Suprapubic skin (tissue), 4 donors: ENCODE results near the gene PMVK. TPM values are rescaled to one million over a fixed set of nuclear protein-coding genes. Genes with fewer than 3 reads are reported as not detected.
"Not testable (repeated sequence)": the region's sequence is repeated elsewhere in the genome, so short reads cannot be mapped to it uniquely, and the experiment has no call there.

Experiments
- DNase-seq, 2 donors: peaks; one replicate each; pipeline ENCODE4 v3.0.0-alpha.2; 2019; ENCODE audit warnings: low spot score in 2 of 2
- H3K27ac ChIP-seq: fragments of 200-600 bp; sonication (generic); one replicate; pipeline ENCODE4 v1.5.1; 2019
- H3K27me3 ChIP-seq: fragments of 200-600 bp; sonication (generic); one replicate; pipeline ENCODE4 v1.5.1; 2019
- H3K36me3 ChIP-seq: fragments of 200-600 bp; sonication (generic); one replicate; pipeline ENCODE4 v1.5.1; 2019
- H3K4me1 ChIP-seq: fragments of 200-600 bp; sonication (generic); one replicate; pipeline ENCODE4 v1.5.1; 2019
- H3K4me3 ChIP-seq: fragments of 200-600 bp; sonication (generic); one replicate; pipeline ENCODE4 v1.5.1; 2019; ENCODE audit warnings: mild to moderate bottlenecking
- H3K9me3 ChIP-seq: fragments of 200-600 bp; sonication (generic); one replicate; pipeline ENCODE4 v1.5.1; 2019
- EP300 ChIP-seq: sonication (generic); formaldehyde crosslinking; IDR thresholded peaks from one replicate; pipeline ENCODE4 v1.6.1; 2017; ENCODE audit warnings: antibody characterized with exemption
- POLR2A ChIP-seq, 2 donors: fragments of 450-650 bp; IDR thresholded peaks; one replicate each; pipeline ENCODE4 v1.6.1; 2017; ENCODE audit warnings: antibody characterized with exemption in 2 of 2, mild to moderate bottlenecking in 2 of 2, moderate library complexity in 2 of 2
- POLR2AphosphoS5 ChIP-seq, 3 donors: sonication (generic); formaldehyde crosslinking; IDR thresholded peaks; one replicate each; pipeline ENCODE4 v1.6.1; 2017; ENCODE audit warnings: antibody characterized with exemption in 3 of 3
- WGBS: methylation state at CpG from one replicate; pipeline ENCODE4 v1.1.5; 2018; 5-methylcytosine and 5-hydroxymethylcytosine counted together
- total RNA-seq, 4 donors: library from RNA; depleted of rRNA; stranded (reverse); fragments of >200 nt; gene quantifications; one replicate each; pipeline ENCODE4 v1.1.0, GENCODE V29; 2016
- TF ChIP-seq, protein P1 (sequence below), 2 donors: fragments of 200-600 bp in 1 of 2; fragments of 450-650 bp in 1 of 2; sonication (generic) in 1 of 2; IDR thresholded peaks; one replicate each; pipeline ENCODE4 v1.5.1; 2016 to 2019; ENCODE audit warnings: antibody characterized with exemption in 2 of 2, mild to moderate bottlenecking in 1 of 2, moderate library complexity in 1 of 2

The PMVK gene
- 10 to 100 TPM; 19.3 to 38.0 (median 28.8) TPM for total RNA-seq

DNA sequence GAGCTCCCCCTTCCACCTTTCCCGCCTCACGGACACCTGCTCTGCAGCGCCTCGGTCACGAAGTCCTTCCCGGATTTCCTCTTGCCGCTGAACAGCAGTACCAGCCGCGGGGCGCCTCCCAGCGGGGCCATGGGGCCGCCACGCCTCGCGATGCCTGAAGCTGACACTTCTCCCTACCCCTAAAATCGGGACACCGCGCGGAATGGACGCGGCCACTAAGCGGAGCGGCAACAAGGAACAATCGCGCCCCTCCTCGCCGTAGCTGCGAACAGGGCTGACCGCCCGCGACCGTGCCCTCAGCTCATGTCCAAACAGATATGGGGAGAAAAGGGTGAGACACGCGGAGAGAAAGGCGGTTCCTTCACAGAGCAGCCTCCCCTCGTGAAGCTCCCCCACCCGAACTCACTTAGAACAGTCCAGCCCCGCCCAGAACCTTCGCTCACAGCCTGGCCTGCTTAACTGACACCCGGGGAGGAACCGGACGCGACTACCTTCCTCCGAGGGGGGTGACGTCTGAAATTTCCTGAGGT lies at the start of gene PMVK:
TSS of gene PMVK (minus strand) at position 165 of the 530 bp plus-strand sequence. CDS start at position 131, 34 bp downstream.
- 0% methylated on average over 19 of the region's 45 CpGs for WGBS
- H3K27ac ChIP-seq = peak within 1 kb of the TSS; percentile 94
- H3K27me3 ChIP-seq = no peaks in the 10 kb centered on the region
- H3K36me3 ChIP-seq = peaks cover 6% of the 10 kb centered on the region
- H3K4me1 ChIP-seq = peaks cover 66% of the 10 kb centered on the region
- H3K9me3 ChIP-seq = no peaks in the 10 kb centered on the region
- peak within 1 kb of the TSS; percentile 77 for H3K4me3 ChIP-seq
- TF ChIP-seq EP300 (no peak), POLR2AphosphoS5 (IDR thresholded peaks at IDR 0.05) (peak in 2 of 3 donors; percentile 86 to 96), POLR2A (IDR thresholded peaks at IDR 0.05) (peak in 1 of 2 donors; percentile 45)
- TF ChIP-seq, protein P1, sequence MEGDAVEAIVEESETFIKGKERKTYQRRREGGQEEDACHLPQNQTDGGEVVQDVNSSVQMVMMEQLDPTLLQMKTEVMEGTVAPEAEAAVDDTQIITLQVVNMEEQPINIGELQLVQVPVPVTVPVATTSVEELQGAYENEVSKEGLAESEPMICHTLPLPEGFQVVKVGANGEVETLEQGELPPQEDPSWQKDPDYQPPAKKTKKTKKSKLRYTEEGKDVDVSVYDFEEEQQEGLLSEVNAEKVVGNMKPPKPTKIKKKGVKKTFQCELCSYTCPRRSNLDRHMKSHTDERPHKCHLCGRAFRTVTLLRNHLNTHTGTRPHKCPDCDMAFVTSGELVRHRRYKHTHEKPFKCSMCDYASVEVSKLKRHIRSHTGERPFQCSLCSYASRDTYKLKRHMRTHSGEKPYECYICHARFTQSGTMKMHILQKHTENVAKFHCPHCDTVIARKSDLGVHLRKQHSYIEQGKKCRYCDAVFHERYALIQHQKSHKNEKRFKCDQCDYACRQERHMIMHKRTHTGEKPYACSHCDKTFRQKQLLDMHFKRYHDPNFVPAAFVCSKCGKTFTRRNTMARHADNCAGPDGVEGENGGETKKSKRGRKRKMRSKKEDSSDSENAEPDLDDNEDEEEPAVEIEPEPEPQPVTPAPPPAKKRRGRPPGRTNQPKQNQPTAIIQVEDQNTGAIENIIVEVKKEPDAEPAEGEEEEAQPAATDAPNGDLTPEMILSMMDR (IDR thresholded peaks at IDR 0.05) = peak in 1 of 2 donors; percentile 47
- DNase-seq = peak; percentile 97 to 99

DNA sequence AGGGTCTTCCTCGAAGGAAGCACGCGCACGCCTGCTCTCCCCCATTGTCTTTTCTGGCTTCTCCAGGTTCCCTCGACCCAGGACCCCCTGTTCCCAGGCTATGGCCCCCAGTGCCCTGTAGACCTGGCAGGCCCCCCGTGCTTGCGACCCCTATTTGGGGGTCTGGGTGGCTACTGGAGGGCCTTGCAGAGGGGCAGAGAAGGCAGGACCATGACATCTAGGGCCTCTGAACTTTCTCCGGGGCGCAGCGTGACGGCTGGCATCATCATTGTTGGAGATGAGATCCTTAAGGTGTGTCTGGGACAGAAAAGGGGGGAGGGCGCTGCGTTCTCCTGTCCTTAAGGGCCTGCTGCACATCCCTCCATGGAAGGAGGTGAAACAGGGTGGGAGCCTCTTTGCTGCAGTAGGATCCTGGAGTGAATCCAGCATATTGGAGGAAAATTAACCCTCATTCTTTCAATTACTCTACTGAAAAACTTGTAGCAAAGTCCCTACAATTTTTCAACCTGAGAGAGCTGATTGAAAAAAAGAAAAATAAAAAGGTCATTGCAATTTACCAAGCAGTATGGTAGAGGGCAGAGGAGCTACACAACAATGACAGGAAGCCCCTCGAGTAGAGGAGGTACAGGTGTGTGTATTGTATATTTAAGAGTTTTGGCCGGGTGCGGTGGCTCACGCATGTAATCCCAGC lies 47.4 kb upstream of the PMVK start:
- no peaks in the 10 kb centered on the region for H3K27me3 ChIP-seq
- peak overlapping the region; percentile 77 for H3K4me3 ChIP-seq
- no peak for DNase-seq
- H3K36me3 ChIP-seq = peaks cover 22% of the 10 kb centered on the region
- WGBS = 8% methylated on average over 17 of the region's 17 CpGs
- H3K27ac ChIP-seq = peak overlapping the region; percentile 86
- TF ChIP-seq POLR2AphosphoS5 (IDR thresholded peaks at IDR 0.05) = no peak
- no peak for TF ChIP-seq POLR2A (IDR thresholded peaks at IDR 0.05)
- no peak for TF ChIP-seq EP300
- TF ChIP-seq, protein P1 (IDR thresholded peaks at IDR 0.05) = no peak
- H3K9me3 ChIP-seq = no peaks in the 10 kb centered on the region
- H3K4me1 ChIP-seq = peaks cover 26% of the 10 kb centered on the region

DNA sequence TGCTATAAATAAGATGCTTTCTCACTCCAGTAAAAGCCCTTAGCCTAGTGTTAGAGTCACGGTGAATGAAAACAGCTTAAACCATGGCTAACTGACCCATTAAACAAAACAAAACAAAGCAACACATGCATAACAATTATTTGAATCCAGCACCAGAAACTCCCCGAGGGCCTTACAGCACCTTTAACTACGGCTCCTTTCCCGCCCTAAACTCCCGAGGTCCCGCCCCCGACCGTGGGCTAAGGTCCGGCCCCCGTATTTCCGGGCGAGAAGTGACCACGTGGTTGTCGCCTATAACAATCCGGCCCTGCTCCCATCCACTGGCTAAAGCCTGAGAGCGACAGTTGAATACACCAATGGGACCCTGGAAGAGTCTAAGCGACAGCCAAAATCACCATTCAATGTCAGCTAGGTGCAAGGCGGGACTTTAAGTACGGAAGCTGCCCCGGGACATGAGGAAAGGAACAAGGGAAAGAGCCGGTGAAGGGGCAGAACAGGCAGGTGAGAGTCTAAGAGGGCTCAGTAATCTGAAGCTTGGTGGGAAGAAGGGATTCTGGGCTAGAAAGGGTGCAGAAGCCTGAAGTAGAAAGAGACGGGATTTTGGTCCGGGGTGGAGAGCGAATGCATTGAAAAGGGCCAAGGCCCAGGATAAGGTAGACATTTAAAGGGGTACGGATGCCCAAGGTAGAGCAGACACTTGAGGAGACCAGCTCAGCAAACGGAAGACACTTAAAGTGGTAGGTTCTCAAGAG lies 46.6 kb upstream of the PMVK start, which contains the start of gene FLAD1:
TSS of gene FLAD1 (plus strand) at position 448 of the 752 bp plus-strand sequence. CDS start 351 bp downstream, outside the sequence.
- peak within 1 kb of the TSS; percentile 86 for H3K27ac ChIP-seq
- peaks cover 14% of the 10 kb centered on the region for H3K36me3 ChIP-seq
- peak within 1 kb of the TSS; percentile 77 for H3K4me3 ChIP-seq
- no peaks in the 10 kb centered on the region for H3K27me3 ChIP-seq
- H3K4me1 ChIP-seq = peaks cover 26% of the 10 kb centered on the region
- DNase-seq = peak; percentile 96 to 98
- under 1% methylated on average over 26 of the region's 26 CpGs for WGBS
- TF ChIP-seq EP300 = no peak
- no peak for TF ChIP-seq POLR2A (IDR thresholded peaks at IDR 0.05)
- peak in 2 of 3 donors; percentile 68 to 71 for TF ChIP-seq POLR2AphosphoS5 (IDR thresholded peaks at IDR 0.05)
- H3K9me3 ChIP-seq = no peaks in the 10 kb centered on the region

DNA sequence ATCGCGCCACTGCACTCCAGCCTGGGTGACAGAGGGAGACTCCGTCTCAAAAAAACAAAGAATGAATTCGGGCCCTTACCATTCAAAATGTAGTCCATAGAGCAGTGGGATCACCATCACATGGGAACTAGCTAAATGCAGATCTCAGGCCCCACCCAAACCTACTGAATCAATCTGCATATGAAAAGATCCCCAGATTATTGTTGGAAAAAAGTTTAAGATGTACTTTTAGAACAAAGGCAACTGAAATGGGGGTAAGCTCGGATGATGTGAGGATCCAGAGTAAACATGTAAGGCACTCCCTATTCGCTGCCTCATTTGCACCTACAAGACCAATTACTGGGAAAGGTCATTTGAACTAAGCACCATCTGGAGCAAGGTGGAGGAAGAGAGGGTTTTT lies 45.8 kb upstream of the PMVK start:
- TF ChIP-seq POLR2A (IDR thresholded peaks at IDR 0.05) (no peak), EP300 (no peak), POLR2AphosphoS5 (IDR thresholded peaks at IDR 0.05) (no peak)
- TF ChIP-seq, protein P1 (IDR thresholded peaks at IDR 0.05) = no peak
- Histone ChIP-seq H3K27ac (no peak overlapping the region), H3K9me3 (no peaks in the 10 kb centered on the region), H3K36me3 (peaks cover 6% of the 10 kb centered on the region), H3K4me1 (peaks cover 29% of the 10 kb centered on the region), H3K27me3 (no peaks in the 10 kb centered on the region), H3K4me3 (peak overlapping the region; percentile 77)
- no peak for DNase-seq
- WGBS = 67% methylated on average over 6 of the region's 6 CpGs

DNA sequence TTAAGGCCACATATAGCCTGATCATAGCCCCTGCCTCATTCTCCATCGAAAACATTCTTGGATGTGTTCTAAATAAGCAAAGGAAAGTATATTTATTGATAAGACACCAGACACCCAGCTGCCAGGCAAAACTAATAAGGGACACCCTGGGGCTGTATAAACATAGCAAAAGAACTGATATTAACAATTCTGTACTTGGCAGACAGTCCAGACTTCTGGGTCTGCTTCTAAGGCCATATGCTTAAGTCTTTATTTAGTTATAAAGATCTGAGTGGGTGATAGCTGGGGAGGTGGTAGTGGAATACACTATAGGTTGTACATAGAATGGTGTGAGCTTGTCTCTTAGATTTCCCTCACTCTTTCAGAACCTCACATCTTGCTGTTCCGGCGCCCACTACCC lies 41.8 kb upstream of the PMVK start:
- no peak overlapping the region for H3K4me3 ChIP-seq
- TF ChIP-seq, protein P1 (IDR thresholded peaks at IDR 0.05) = no peak
- TF ChIP-seq POLR2A (IDR thresholded peaks at IDR 0.05) (no peak), POLR2AphosphoS5 (IDR thresholded peaks at IDR 0.05) (no peak), EP300 (no peak)
- 91% methylated on average over 3 of the region's 3 CpGs for WGBS
- peaks cover 37% of the 10 kb centered on the region for H3K4me1 ChIP-seq
- no peaks in the 10 kb centered on the region for H3K9me3 ChIP-seq
- H3K36me3 ChIP-seq = no peaks in the 10 kb centered on the region
- DNase-seq = no peak
- H3K27me3 ChIP-seq = no peaks in the 10 kb centered on the region
- H3K27ac ChIP-seq = no peak overlapping the region

DNA sequence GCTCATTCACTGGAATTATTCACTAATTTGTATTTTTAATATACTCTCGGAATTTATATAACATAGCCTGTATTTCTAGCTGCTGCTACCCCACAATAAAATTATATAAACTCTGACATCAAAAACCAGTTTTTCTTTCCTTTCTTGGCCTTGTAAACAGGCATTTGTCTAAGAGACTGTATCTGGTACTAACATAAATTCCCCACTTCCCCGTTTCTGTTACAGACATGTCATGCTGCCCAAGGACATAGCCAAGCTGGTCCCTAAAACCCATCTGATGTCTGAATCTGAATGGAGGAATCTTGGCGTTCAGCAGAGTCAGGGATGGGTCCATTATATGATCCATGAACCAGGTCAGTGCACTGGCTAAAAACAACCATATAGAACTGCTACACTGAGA lies 41.2 kb upstream of the PMVK start:
- not testable (repeated sequence) for DNase-seq, H3K27me3 ChIP-seq, H3K27ac ChIP-seq, H3K4me3 ChIP-seq, H3K36me3 ChIP-seq, H3K9me3 ChIP-seq
- 72% methylated on average over 3 of the region's 3 CpGs for WGBS
- H3K4me1 ChIP-seq = peaks cover 42% of the 10 kb centered on the region
